H9 (cell line): Measurements from ENCODE around the gene LDLRAP1. TPM values are rescaled to one million over a fixed set of nuclear protein-coding genes. Genes with fewer than 3 reads are reported as not detected.

Source experiments
- DNase-seq: peaks from one replicate; pipeline ENCODE4 v3.0.0-alpha.2; 2017
- H2AFZ ChIP-seq: one replicate; pipeline ENCODE4 v1.6.1; 2013; ENCODE audit warnings: mild to moderate bottlenecking, low read length, control low read depth, moderate library complexity
- H2AK5ac ChIP-seq: 2 replicates; pipeline ENCODE4 v1.6.1; 2013; ENCODE audit warnings: low read length, control low read depth, mixed read lengths; ENCODE audit not compliant: insufficient read length
- H2BK120ac ChIP-seq: one replicate; pipeline ENCODE4 v1.6.1; 2013; ENCODE audit warnings: low read depth, mild to moderate bottlenecking, low read length, control low read depth, inconsistent platforms; ENCODE audit not compliant: poor library complexity, severe bottlenecking
- H2BK12ac ChIP-seq: 2 replicates; pipeline ENCODE4 v1.6.1; 2013; ENCODE audit warnings: low read length, control low read depth, mixed read lengths, low read depth; ENCODE audit not compliant: insufficient read length
- H2BK15ac ChIP-seq: 2 replicates; pipeline ENCODE4 v1.6.1; 2013; ENCODE audit warnings: low read depth, low read length, control low read depth
- H2BK20ac ChIP-seq: one replicate; pipeline ENCODE4 v1.6.1; 2013; ENCODE audit warnings: low read depth, mild to moderate bottlenecking, low read length, control low read depth, inconsistent platforms; ENCODE audit not compliant: poor library complexity, severe bottlenecking
- H2BK5ac ChIP-seq: 2 replicates; pipeline ENCODE4 v1.6.1; 2013; ENCODE audit warnings: low read length, control low read depth, mixed read lengths; ENCODE audit not compliant: insufficient read length
- H3K14ac ChIP-seq: 2 replicates; pipeline ENCODE4 v1.6.1; 2013; ENCODE audit warnings: low read length, control low read depth; ENCODE audit not compliant: insufficient read depth
- H3K18ac ChIP-seq: 2 replicates; pipeline ENCODE4 v1.6.1; 2013; ENCODE audit warnings: low read depth, mild to moderate bottlenecking, mixed read lengths, low read length, control low read depth; ENCODE audit not compliant: insufficient read length
- H3K23ac ChIP-seq: 2 replicates; pipeline ENCODE4 v1.6.1; 2013; ENCODE audit warnings: low read length, control low read depth, mixed read lengths, low read depth; ENCODE audit not compliant: insufficient read length
- H3K23me2 ChIP-seq: 2 replicates; pipeline ENCODE4 v1.6.1; 2013; ENCODE audit warnings: low read depth, mild to moderate bottlenecking, mixed read lengths, low read length, control low read depth; ENCODE audit not compliant: insufficient read length, poor library complexity, severe bottlenecking
- H3K27ac ChIP-seq: 2 replicates; pipeline ENCODE4 v1.5.1; 2013; ENCODE audit warnings: low read length, control low read depth, mixed read lengths, low read depth; ENCODE audit not compliant: insufficient read length
- H3K27me3 ChIP-seq: 2 replicates; pipeline ENCODE4 v1.6.1; 2013; ENCODE audit warnings: low read length, control low read depth, inconsistent platforms; ENCODE audit not compliant: insufficient read depth
- H3K4ac ChIP-seq: 2 replicates; pipeline ENCODE4 v1.6.1; 2013; ENCODE audit warnings: low read depth, mild to moderate bottlenecking, control low read depth, inconsistent platforms, low read length, moderate library complexity
- H3K4me1 ChIP-seq: 2 replicates; pipeline ENCODE4 v1.6.1; 2013; ENCODE audit warnings: low read length, control low read depth, inconsistent platforms; ENCODE audit not compliant: insufficient read depth
- H3K4me2 ChIP-seq: 2 replicates; pipeline ENCODE4 v1.6.1; 2013; ENCODE audit warnings: low read length, control low read depth, mixed read lengths; ENCODE audit not compliant: insufficient read length, insufficient read depth
- H3K56ac ChIP-seq: 2 replicates; pipeline ENCODE4 v1.6.1; 2013; ENCODE audit warnings: low read depth, mild to moderate bottlenecking, mixed read lengths, low read length, control low read depth; ENCODE audit not compliant: insufficient read length
- H3K79me1 ChIP-seq: 2 replicates; pipeline ENCODE4 v1.6.1; 2013; ENCODE audit warnings: low read depth, mild to moderate bottlenecking, moderate library complexity, low read length, control low read depth, inconsistent platforms; ENCODE audit not compliant: insufficient read depth, poor library complexity, severe bottlenecking
- H3K79me2 ChIP-seq: 2 replicates; pipeline ENCODE4 v1.6.1; 2013; ENCODE audit warnings: low read length, control low read depth, inconsistent platforms; ENCODE audit not compliant: insufficient read depth
- H3K9ac ChIP-seq: 2 replicates; pipeline ENCODE4 v1.6.1; 2013; ENCODE audit warnings: low read length, control low read depth, mixed read lengths; ENCODE audit not compliant: insufficient read length; ENCODE audit errors: extremely low read depth
- H3K9me3 ChIP-seq: one replicate; pipeline ENCODE4 v1.6.1; 2013; ENCODE audit warnings: low read depth, low read length, inconsistent platforms; ENCODE audit not compliant: control insufficient read depth
- H3T11ph ChIP-seq: one replicate; pipeline ENCODE4 v1.6.1; 2013; ENCODE audit warnings: mild to moderate bottlenecking, low read length, control low read depth, inconsistent platforms
- H4K20me1 ChIP-seq: one replicate; pipeline ENCODE4 v1.6.1; 2013; ENCODE audit not compliant: control insufficient read depth, insufficient read length, insufficient read depth
- H4K5ac ChIP-seq: 2 replicates; pipeline ENCODE4 v1.6.1; 2013; ENCODE audit warnings: low read depth, mild to moderate bottlenecking, mixed read lengths, low read length, control low read depth; ENCODE audit not compliant: insufficient read length
- H4K8ac ChIP-seq: replicated peaks from 2 replicates; pipeline ENCODE4 v1.6.1; 2013; ENCODE audit warnings: low read length, control low read depth, mixed read lengths, low read depth; ENCODE audit not compliant: insufficient read length
- H4K91ac ChIP-seq: 2 replicates; pipeline ENCODE4 v1.6.1; 2013; ENCODE audit warnings: low read depth, mild to moderate bottlenecking, moderate library complexity, mixed read lengths, low read length, control low read depth; ENCODE audit not compliant: insufficient read length
- H3K27ac Mint-ChIP-seq, 3 experiments: 2 replicates in 2 of 3; 3 replicates in 1 of 3; pipeline ENCODE4 v1.8.0; 2020 to 2021; ENCODE audit warnings: mixed read lengths in 3 of 3, mild to moderate bottlenecking in 1 of 3, moderate library complexity in 1 of 3
- H3K27me3 Mint-ChIP-seq: 2 replicates; pipeline ENCODE4 v1.8.0; 2021; ENCODE audit warnings: low read depth, mild to moderate bottlenecking, moderate library complexity, mixed read lengths
- H3K36me3 Mint-ChIP-seq, 3 experiments: 2 replicates in 2 of 3; 3 replicates in 1 of 3; pipeline ENCODE4 v1.8.0; 2020 to 2021; ENCODE audit warnings: low read depth in 3 of 3, mixed read lengths in 3 of 3; ENCODE audit not compliant: insufficient read depth in 1 of 3
- H3K4me1 Mint-ChIP-seq, 2 experiments: 2 replicates each; pipeline ENCODE4 v1.8.0; 2020; ENCODE audit warnings: mixed read lengths in 2 of 2
- H3K4me3 Mint-ChIP-seq, 2 experiments: 2 replicates in 1 of 2; 3 replicates in 1 of 2; pipeline ENCODE4 v1.8.0; 2020 to 2021; ENCODE audit warnings: mild to moderate bottlenecking in 2 of 2, mixed read lengths in 2 of 2, moderate library complexity in 1 of 2
- H3K9me3 Mint-ChIP-seq, 2 experiments: 2 replicates in 1 of 2; 3 replicates in 1 of 2; pipeline ENCODE4 v1.8.0; 2020; ENCODE audit warnings: mild to moderate bottlenecking in 2 of 2, mixed read lengths in 2 of 2, moderate library complexity in 1 of 2
- WGBS: extraction: QIAGEN DNeasy Blood & Tissue Kit; methylation state at CpG from one replicate; pipeline ENCODE4 v1.1.7; 2013; ENCODE audit warnings: missing lambda C conversion rate, low lambda C conversion rate, mixed read lengths; ENCODE audit not compliant: insufficient read length; ENCODE audit errors: extremely low coverage; 5-methylcytosine and 5-hydroxymethylcytosine counted together
- total RNA-seq: library from RNA; stranded (reverse); gene quantifications from 2 replicates; pipeline ENCODE4 v1.2.1, GENCODE V29; 2021
- TF ChIP-seq, protein P1 (sequence below): fragments of 200-600 bp; sonication (generic); conservative IDR thresholded peaks from 3 replicates; pipeline ENCODE4 v1.8.0; 2021; ENCODE audit warnings: antibody characterized with exemption, mild to moderate bottlenecking

LDLRAP1 gene
- total RNA-seq, 1 experiment from 2014 or later: 15.7 TPM

DNA sequence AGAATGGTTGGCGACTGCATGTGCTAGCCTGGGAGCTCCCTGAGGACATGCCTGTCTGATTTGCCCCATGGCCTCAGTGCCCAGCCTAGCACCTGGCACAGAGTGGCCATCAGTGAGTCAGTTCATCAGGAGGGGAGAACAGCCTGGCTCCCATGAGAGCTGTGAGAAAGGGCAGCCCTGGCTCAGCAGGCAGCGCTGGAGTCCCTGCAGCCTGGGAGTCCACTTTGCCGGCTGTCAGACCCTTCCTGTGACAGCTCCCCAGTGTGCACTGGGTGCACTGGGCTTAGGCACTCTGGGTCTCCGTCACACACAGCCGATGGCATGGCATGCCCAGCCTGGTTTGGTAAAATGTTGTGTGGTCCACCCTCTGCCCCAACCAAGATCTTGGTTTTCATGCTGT lies 28.7 kb downstream of the LDLRAP1 start:
- H3K23me2 ChIP-seq: no peaks in the 10 kb centered on the region
- H3K4me1 ChIP-seq: no peaks in the 10 kb centered on the region; the same call in 1 of the 2 replicates
- no peak overlapping the region for H3K9ac ChIP-seq
- Mint-ChIP-seq H3K9me3 (no peaks in the 10 kb centered on the region), H3K27ac (no peak overlapping the region), H3K4me1 (peaks cover 46 to 56% of the 10 kb centered on the region in 2 experiments), H3K36me3 (no peaks in the 10 kb centered on the region; a peak in 2 of 7 replicates), H3K27me3 (peaks cover 1% of the 10 kb centered on the region), H3K4me3 (no peak overlapping the region)
- TF ChIP-seq, protein P1, sequence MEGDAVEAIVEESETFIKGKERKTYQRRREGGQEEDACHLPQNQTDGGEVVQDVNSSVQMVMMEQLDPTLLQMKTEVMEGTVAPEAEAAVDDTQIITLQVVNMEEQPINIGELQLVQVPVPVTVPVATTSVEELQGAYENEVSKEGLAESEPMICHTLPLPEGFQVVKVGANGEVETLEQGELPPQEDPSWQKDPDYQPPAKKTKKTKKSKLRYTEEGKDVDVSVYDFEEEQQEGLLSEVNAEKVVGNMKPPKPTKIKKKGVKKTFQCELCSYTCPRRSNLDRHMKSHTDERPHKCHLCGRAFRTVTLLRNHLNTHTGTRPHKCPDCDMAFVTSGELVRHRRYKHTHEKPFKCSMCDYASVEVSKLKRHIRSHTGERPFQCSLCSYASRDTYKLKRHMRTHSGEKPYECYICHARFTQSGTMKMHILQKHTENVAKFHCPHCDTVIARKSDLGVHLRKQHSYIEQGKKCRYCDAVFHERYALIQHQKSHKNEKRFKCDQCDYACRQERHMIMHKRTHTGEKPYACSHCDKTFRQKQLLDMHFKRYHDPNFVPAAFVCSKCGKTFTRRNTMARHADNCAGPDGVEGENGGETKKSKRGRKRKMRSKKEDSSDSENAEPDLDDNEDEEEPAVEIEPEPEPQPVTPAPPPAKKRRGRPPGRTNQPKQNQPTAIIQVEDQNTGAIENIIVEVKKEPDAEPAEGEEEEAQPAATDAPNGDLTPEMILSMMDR: no peak
- H2BK120ac ChIP-seq: no peak overlapping the region
- no peak overlapping the region for H3K4me2 ChIP-seq
- no peak overlapping the region for H2BK20ac ChIP-seq
- no peak overlapping the region for H3K27ac ChIP-seq
- H2BK15ac ChIP-seq: no peak overlapping the region
- no peak overlapping the region for H3K4ac ChIP-seq
- no peak overlapping the region for H4K5ac ChIP-seq
- no peak overlapping the region for H2AK5ac ChIP-seq
- no peak overlapping the region for H2AFZ ChIP-seq
- H2BK12ac ChIP-seq: no peak overlapping the region
- no peak overlapping the region for H3K14ac ChIP-seq
- no peak for DNase-seq
- no peaks in the 10 kb centered on the region for H3K79me2 ChIP-seq
- WGBS: no CpG with 5 or more reads among the region's 5 CpGs
- no peaks in the 10 kb centered on the region for H3K79me1 ChIP-seq
- H3K56ac ChIP-seq: no peak overlapping the region
- H3K27me3 ChIP-seq: no peaks in the 10 kb centered on the region
- H3K18ac ChIP-seq: no peak overlapping the region
- H4K91ac ChIP-seq: no peak overlapping the region
- no peak overlapping the region for H4K8ac ChIP-seq
- H3K9me3 ChIP-seq: no peaks in the 10 kb centered on the region
- H2BK5ac ChIP-seq: no peak overlapping the region
- H3K23ac ChIP-seq: no peak overlapping the region
- H4K20me1 ChIP-seq: no peaks in the 10 kb centered on the region
- H3T11ph ChIP-seq: no peak overlapping the region
